K562 (cell line): ENCODE data around the gene IL21. TPM values are rescaled to one million over a fixed set of nuclear protein-coding genes. Genes with fewer than 3 reads are reported as not detected.
A peak's percentile ranks its signal among the peaks of the same experiment; 100 is the strongest.

ENCODE experiments used
- ATF4 ChIP-seq: fragments of 450-650 bp; formaldehyde crosslinking; IDR thresholded peaks from 2 replicates; pipeline ENCODE4 v1.4.0; 2022; ENCODE audit warnings: mild to moderate bottlenecking, moderate library complexity
- CHD7 ChIP-seq: fragments of 200-600 bp; sonication (generic); IDR thresholded peaks from one replicate; pipeline ENCODE4 v1.6.1; 2012; ENCODE audit warnings: mild to moderate bottlenecking, low read depth, low read length, inconsistent platforms
- CXXC5 ChIP-seq: fragments of 250-450 bp; sonication (Bioruptor Pico); IDR thresholded peaks from 2 replicates; pipeline ENCODE4 v1.8.0; 2022; ENCODE audit warnings: inconsistent platforms, mild to moderate bottlenecking, moderate library complexity
- DNMT1 ChIP-seq: fragments of 450-650 bp; IDR thresholded peaks from 2 replicates; pipeline ENCODE4 v1.6.1; 2016; ENCODE audit warnings: antibody characterized with exemption, mild to moderate bottlenecking
- ELF1 ChIP-seq: fragments of 200-800 bp; sonication (Bioruptor generic); IDR thresholded peaks from 2 replicates; pipeline ENCODE4 v1.6.1; 2016; ENCODE audit warnings: missing genetic modification characterization, missing compliant biosample characterization
- ETV1 ChIP-seq: fragments of 450-650 bp; conservative IDR thresholded peaks from 2 replicates; pipeline ENCODE4 v1.6.1; 2016; ENCODE audit warnings: missing genetic modification characterization, control low read depth, low read depth, missing compliant biosample characterization
- LEF1 ChIP-seq: fragments of 450-650 bp; IDR thresholded peaks from 2 replicates; pipeline ENCODE4 v1.6.1; 2016; ENCODE audit warnings: mild to moderate bottlenecking
- NFE2 ChIP-seq: IDR thresholded peaks from 2 replicates; pipeline ENCODE4 v1.6.1; 2014; ENCODE audit warnings: antibody characterized with exemption, low read depth
- PPARD ChIP-seq: fragments of 250-450 bp; sonication (Bioruptor Pico); IDR thresholded peaks from 2 replicates; pipeline ENCODE4 v1.8.0; 2022; ENCODE audit warnings: inconsistent platforms, mild to moderate bottlenecking, moderate library complexity
- RBM22 ChIP-seq: fragments of 200-400 bp; formaldehyde crosslinking; IDR thresholded peaks from 2 replicates; pipeline ENCODE4 v1.6.1; 2018; ENCODE audit warnings: low read length, low read depth; ENCODE audit not compliant: poor library complexity, severe bottlenecking
- SIRT6 ChIP-seq: IDR thresholded peaks from one replicate; pipeline ENCODE4 v1.6.1; 2012; ENCODE audit warnings: low read depth, mild to moderate bottlenecking, control low read depth, inconsistent platforms, low read length, moderate library complexity
- SMC3 ChIP-seq: conservative IDR thresholded peaks from 2 replicates; pipeline ENCODE4 v1.6.1; 2011; ENCODE audit warnings: low read depth, low read length, improper control_type of control experiment; ENCODE audit not compliant: insufficient read depth
- STAT5A ChIP-seq: IDR thresholded peaks from 2 replicates; pipeline ENCODE4 v1.6.1; 2012; ENCODE audit warnings: low read length, inconsistent platforms, borderline replicate concordance
- TEAD4 ChIP-seq, 2 experiments: sonication (generic) in 1 of 2; formaldehyde crosslinking in 1 of 2; IDR thresholded peaks; 2 replicates each; pipeline versions ENCODE4 v1.6.1 to v1.8.0; 2012 to 2022; ENCODE audit warnings: borderline replicate concordance in 1 of 2, inconsistent platforms in 1 of 2, low read length in 1 of 2, mild to moderate bottlenecking in 1 of 2, missing genetic modification reagents in 1 of 2
- ZEB2 ChIP-seq: fragments of 450-650 bp; IDR thresholded peaks from 2 replicates; pipeline ENCODE4 v1.6.1; 2016
- ZSCAN32 ChIP-seq: fragments of 450-650 bp; formaldehyde crosslinking; IDR thresholded peaks from 2 replicates; pipeline ENCODE4 v1.4.0; 2020; ENCODE audit warnings: mild to moderate bottlenecking, moderate library complexity
- polyA plus RNA-seq, 8 experiments: library from polyadenylated mRNA; depleted of rRNA in 4 of 8; stranded (reverse) in 5 of 8; unstranded in 3 of 8; fragments of >200 nt; fragmentation: Nextera tagmentation in 2 of 8; fragmentation: Illumina TruSeq in 1 of 8; extraction: Ambion mirVana in 2 of 8; extraction: Trizol in 1 of 8; gene quantifications; 2 replicates each; pipeline versions ENCODE4 v1.2.1 to v1.2.3, GENCODE V29; 2011 to 2014; ENCODE audit warnings: inconsistent platforms in 1 of 8, missing spikeins in 1 of 8
- total RNA-seq, 7 experiments: library from RNA; depleted of rRNA in 6 of 7; stranded (reverse); fragments of >200 nt in 6 of 7; fragmentation: Illumina TruSeq in 2 of 7; extraction: Trizol in 2 of 7; gene quantifications; 2 replicates each; pipeline versions ENCODE4 v1.2.1 to v1.2.3, GENCODE V29; 2011 to 2021; ENCODE audit warnings: low replicate concordance in 1 of 7

Gene IL21
- total and polyA plus RNA-seq, 9 of the 15 experiments (the other 6 are each of a cell fraction or from before 2014, with no cell fraction given) = not detected

GRCh38 chr4:122663814-122664610, 43.1 kb upstream of the IL21 start (continued):
- TF ChIP-seq CHD7 = no peak
- 0 out of 2 replicates have a peak, but pooled peaks have one; percentile 25 for TF ChIP-seq ETV1 (tag)
- TF ChIP-seq SIRT6 = no peak
- TF ChIP-seq ZEB2 = 0 out of 2 replicates have a peak, but pooled peaks have one; percentile 13
- TF ChIP-seq CXXC5 = 0 out of 2 replicates have a peak, but pooled peaks have one; percentile 25
- 0 out of 2 replicates have a peak, but pooled peaks have one; percentile 13 for TF ChIP-seq LEF1
- no peak for TF ChIP-seq NFE2
- TF ChIP-seq ZSCAN32 (CRISPR knock-in tag) = peak; percentile 70; the same call in 1 of the 2 replicates
- no peak for TF ChIP-seq SMC3
- TF ChIP-seq TEAD4 (IDR thresholded peaks at IDR 0.05; ENCODE audit: low read length) = no peak
- TF ChIP-seq TEAD4 (CRISPR knock-in tag; IDR thresholded peaks at IDR 0.05; ENCODE audit: borderline replicate concordance) = no peak
- TF ChIP-seq STAT5A = no peak
- peak; percentile 37; the same call in 1 of the 2 replicates for TF ChIP-seq ELF1 (tag)
- TF ChIP-seq PPARD (CRISPR knock-in tag) = no peak
- TF ChIP-seq DNMT1 = no peak
- no peak for TF ChIP-seq RBM22
- peak; percentile 80; the same call in 1 of the 2 replicates for TF ChIP-seq ATF4 (CRISPR knock-in tag)
